VCaP (cell line): Measurements from ENCODE around the gene EIF5B.
A peak's percentile ranks its signal among the peaks of the same experiment; 100 is the strongest.
"Not testable (repeated sequence)": the region's sequence is repeated elsewhere in the genome, so short reads cannot be mapped to it uniquely, and the experiment has no call there.

Experiments used
- H3K27ac ChIP-seq: fragments of 450-650 bp; 2 replicates; pipeline ENCODE4 v1.5.1; 2017
- CTCF ChIP-seq: fragments of 450-650 bp; conservative IDR thresholded peaks from 2 replicates; pipeline ENCODE4 v1.5.1; 2017; ENCODE audit warnings: mild to moderate bottlenecking, moderate library complexity

Gene EIF5B

GRCh38 chr2:99335911-99336803 lies 1.0 kb upstream of the EIF5B start, which contains the start of gene TXNDC9:
Gene TXNDC9 (minus strand): TSS chr2:99336333. CDS start chr2:99333210, 3,123 bp downstream.
- peak within 1 kb of the TSS; percentile 86 for H3K27ac ChIP-seq
- TF ChIP-seq CTCF: no peak

GRCh38 chr2:99336804-99337112 lies 431 bp upstream of the EIF5B start:
- no peak for TF ChIP-seq CTCF
- peak overlapping the region; percentile 86 for H3K27ac ChIP-seq

- no peak for TF ChIP-seq CTCF
- H3K27ac ChIP-seq: peak overlapping the region; percentile 86
These were observed 918 bp downstream of the EIF5B start for GRCh38 chr2:99338029-99338585.

DNA sequence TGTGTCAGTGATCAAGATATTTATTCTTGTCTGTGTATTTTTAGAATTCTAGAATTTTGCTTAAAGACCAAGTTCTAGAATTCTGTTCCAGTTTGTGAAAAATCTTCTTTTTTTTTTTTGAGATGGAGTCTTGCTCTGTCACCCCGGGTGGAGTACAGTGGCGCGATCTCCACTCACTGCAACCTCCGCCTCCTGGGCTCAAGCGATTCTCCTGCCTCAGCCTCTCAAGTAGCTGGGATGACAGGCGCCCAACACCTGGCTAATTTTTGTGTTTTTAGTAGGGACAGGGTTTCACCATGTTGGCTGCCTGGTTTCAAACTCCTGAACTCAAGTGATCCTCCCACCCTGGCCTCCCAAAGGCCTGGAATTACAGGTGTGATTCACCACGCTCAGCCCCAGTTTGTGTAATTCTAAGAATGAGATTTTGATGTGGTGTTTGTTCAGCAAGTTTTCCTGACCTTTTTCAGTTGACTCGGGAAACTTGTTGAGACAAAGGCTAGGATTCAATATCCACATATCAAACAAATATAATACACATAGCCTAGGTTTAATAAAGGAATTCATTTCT lies 3.6 kb downstream of the EIF5B start:
- TF ChIP-seq CTCF: no peak
- H3K27ac ChIP-seq: no peak overlapping the region; the same call in 1 of the 2 replicates

- H3K27ac ChIP-seq: no peak overlapping the region
- TF ChIP-seq CTCF: no peak
These were observed 5.3 kb downstream of the EIF5B start for GRCh38 chr2:99342536-99342935.

- not testable (repeated sequence) for H3K27ac ChIP-seq
These were observed 8.3 kb downstream of the EIF5B start for GRCh38 chr2:99345446-99345845.

- no peak for TF ChIP-seq CTCF
- no peak overlapping the region for H3K27ac ChIP-seq
These were observed 9.0 kb downstream of the EIF5B start for GRCh38 chr2:99346218-99346617.

GRCh38 chr2:99348173-99348572 lies 11.0 kb downstream of the EIF5B start:
- TF ChIP-seq CTCF: no peak
- H3K27ac ChIP-seq: no peak overlapping the region
